Lung (tissue), 12 donors: ENCODE measurements around the gene PI16. TPM values are rescaled to one million over a fixed set of nuclear protein-coding genes. Genes with fewer than 3 reads are reported as not detected.

ENCODE experiments used
- ATAC-seq: fragments of 200-7000 bp; cut with Tn5 transposase; one replicate; pipeline ENCODE4 v1.9.1; 2020; ENCODE audit warnings: moderate number of reproducible peaks; ENCODE audit not compliant: insufficient read depth, low FRiP score
- DNase-seq, 3 donors: peaks; one replicate each; pipeline ENCODE4 v3.0.0-alpha.2; 2013 to 2017
- H3K27ac ChIP-seq, 2 donors: one replicate each; pipeline ENCODE4 v1.5.1; 2013; ENCODE audit warnings: mild to moderate bottlenecking in 2 of 2, moderate library complexity in 2 of 2, control low read depth in 1 of 2, inconsistent platforms in 1 of 2, low read depth in 1 of 2, low read length in 1 of 2
- H3K27me3 ChIP-seq, 3 donors: one replicate each; pipeline ENCODE4 v1.5.1; 2013; ENCODE audit warnings: low read length in 2 of 3; ENCODE audit not compliant: control insufficient read depth in 3 of 3, insufficient read depth in 3 of 3
- H3K36me3 ChIP-seq, 4 donors: one replicate each; pipeline ENCODE4 v1.5.1; 2013; ENCODE audit warnings: low read length in 4 of 4, mild to moderate bottlenecking in 1 of 4, moderate library complexity in 1 of 4; ENCODE audit not compliant: control insufficient read depth in 4 of 4, insufficient read depth in 4 of 4
- H3K4me1 ChIP-seq, 5 donors: one replicate each; pipeline ENCODE4 v1.5.1; 2013; ENCODE audit warnings: low read length in 5 of 5, mild to moderate bottlenecking in 2 of 5, moderate library complexity in 1 of 5; ENCODE audit not compliant: control insufficient read depth in 5 of 5, insufficient read depth in 5 of 5
- H3K4me3 ChIP-seq: one replicate; pipeline ENCODE4 v1.5.1; 2013; ENCODE audit warnings: mild to moderate bottlenecking, control low read depth, moderate library complexity
- H3K9ac ChIP-seq, 2 donors: one replicate each; pipeline ENCODE4 v1.5.1; 2013; ENCODE audit warnings: low read length in 2 of 2, control low read depth in 1 of 2; ENCODE audit not compliant: insufficient read depth in 1 of 2
- H3K9me3 ChIP-seq, 4 donors: one replicate each; pipeline ENCODE4 v1.5.1; 2013; ENCODE audit warnings: low read length in 3 of 4, mild to moderate bottlenecking in 1 of 4, moderate library complexity in 1 of 4; ENCODE audit not compliant: control insufficient read depth in 4 of 4, insufficient read depth in 3 of 4
- CTCF ChIP-seq: IDR thresholded peaks from 2 replicates; pipeline ENCODE4 v1.5.1; 2012; ENCODE audit warnings: mild to moderate bottlenecking; ENCODE audit errors: control extremely low read depth, extremely low read depth
- WGBS, 2 donors: extraction: QIAGEN DNeasy Blood & Tissue Kit; methylation state at CpG; one replicate each; pipeline ENCODE4 v1.1.7; 2013; 5-methylcytosine and 5-hydroxymethylcytosine counted together
- polyA plus RNA-seq, 2 donors: library from polyadenylated mRNA; stranded (reverse); fragments of 200-250 nt; gene quantifications; one replicate each; pipeline ENCODE4 v1.2.1, GENCODE V29; 2013
- total RNA-seq, 2 donors: library from RNA; depleted of rRNA in 1 of 2; stranded (reverse); fragments of >200 nt in 1 of 2; gene quantifications; one replicate each; pipeline ENCODE4 v1.2.1, GENCODE V29; 2014 to 2021
- donor health status: control.
- donor health status: control.
- donor health status: Bipolar disorder and iron deficiency.
- donor health status: healthy.
- donor health status: DM: yes; HTN: yes; CAD: no.

PI16 gene
- total and polyA plus RNA-seq, 4 donors, result 0.60 to 4.3 (median 2.8) TPM

GRCh38 chr6:37007340-37008043 is 53.0 kb downstream of the PI16 start:
- Histone ChIP-seq H3K9ac (no peak overlapping the region), H3K9me3 (no peaks in the 10 kb centered on the region), H3K27me3 (no peaks in the 10 kb centered on the region), H3K4me1 (no peaks in the 10 kb centered on the region), H3K36me3 (no peaks in the 10 kb centered on the region), H3K27ac (peak overlapping the region in 1 of 2 donors; percentile 77), H3K4me3 (no peak overlapping the region)
- WGBS, 2 donors, result 43 to 58% methylated on average over 12 of the region's 12 CpGs
- TF ChIP-seq CTCF, result no peak
- ATAC-seq, result peak; percentile 17
- DNase-seq, result no peak

DNA sequence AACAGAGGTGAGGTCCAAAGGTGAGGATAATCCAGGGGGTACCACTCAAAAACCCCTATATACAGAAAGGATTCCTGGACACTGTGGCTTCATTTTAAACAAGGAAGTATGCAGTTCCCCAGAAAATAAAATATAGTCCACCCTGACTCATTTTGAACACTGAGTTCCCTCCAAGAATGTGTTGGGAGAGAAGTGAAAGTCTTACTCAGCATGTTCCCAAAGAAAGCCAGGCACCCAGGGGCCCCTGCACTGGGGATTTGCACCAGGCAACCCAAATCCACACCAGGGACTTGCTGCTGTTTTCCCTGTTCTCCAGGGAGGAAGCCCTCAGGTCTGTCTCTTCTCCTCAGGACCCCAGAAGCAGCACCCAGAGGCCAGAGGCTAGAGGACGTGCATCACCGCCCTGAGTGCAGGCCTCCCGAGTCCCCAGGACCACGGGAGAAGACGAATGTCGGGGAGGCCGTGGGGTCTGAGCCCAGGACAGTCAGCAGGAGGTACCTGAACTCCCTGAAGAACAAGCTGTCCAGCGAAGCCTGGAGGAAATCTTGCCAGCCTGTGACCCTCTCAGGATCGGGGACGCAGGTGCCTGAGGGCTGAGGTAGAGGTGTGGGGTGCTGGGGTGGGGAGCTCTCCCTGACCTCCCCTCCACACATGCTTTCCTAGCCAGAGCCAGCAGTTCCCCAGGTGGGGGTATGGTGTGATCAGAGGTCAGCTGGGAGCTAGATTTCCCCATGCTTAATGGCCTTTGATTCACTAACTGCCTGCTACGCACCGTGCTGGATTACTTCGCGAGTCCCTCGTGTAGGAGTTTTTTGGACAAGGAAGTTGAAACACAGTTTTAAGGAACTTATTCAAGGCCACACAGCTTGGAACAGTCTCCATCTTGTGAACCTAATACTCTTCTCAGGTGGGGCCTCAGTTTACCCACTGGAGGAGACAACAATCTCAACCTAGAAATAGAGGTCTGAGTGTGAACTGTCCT is 54.2 kb downstream of the PI16 start:
- H3K4me3 ChIP-seq, result no peak overlapping the region
- peak overlapping the region in 1 of 2 donors; percentile 2 for H3K27ac ChIP-seq
- ATAC-seq (no peak), DNase-seq (no peak)
- no peak overlapping the region for H3K9ac ChIP-seq
- 76 to 83% methylated on average over 14 to 15 of the region's 15 CpGs for WGBS, 2 donors
- no peaks in the 10 kb centered on the region for H3K4me1 ChIP-seq
- H3K27me3 ChIP-seq, result no peaks in the 10 kb centered on the region
- H3K36me3 ChIP-seq, result no peaks in the 10 kb centered on the region
- TF ChIP-seq CTCF, result no peak
- H3K9me3 ChIP-seq, result no peaks in the 10 kb centered on the region

GRCh38 chr6:37010402-37010892 is 55.9 kb downstream of the PI16 start:
- DNase-seq, result no peak
- Histone ChIP-seq H3K27ac (no peak overlapping the region), H3K27me3 (no peaks in the 10 kb centered on the region), H3K36me3 (peaks cover 0 to 4% (median 0%) of the 10 kb centered on the region in 4 donors), H3K4me1 (no peaks in the 10 kb centered on the region), H3K9me3 (no peaks in the 10 kb centered on the region), H3K9ac (no peak overlapping the region), H3K4me3 (no peak overlapping the region)
- no peak for TF ChIP-seq CTCF
- ATAC-seq, result no peak
- WGBS, 2 donors, result 93 to 94% methylated on average over 10 of the region's 10 CpGs
